ENCODE data around the gene NEU1. TPM values are rescaled to one million over a fixed set of nuclear protein-coding genes. Genes with fewer than 3 reads are reported as not detected.

The NEU1 gene
- total and polyA plus RNA-seq, 2 donors (not counting 1 experiment from before 2014, with no cell fraction given): 51.2 to 100 TPM

GRCh38 chr6:31851485-31851832 lies 11.2 kb downstream of the NEU1 start:
- Histone ChIP-seq H2AFZ (ENCODE audit: low read length) (no peak overlapping the region), H3K4me3 (replicated peaks in 1 of 4; ENCODE audit: control extremely low read depth in 1 of 4, insufficient read depth in 1 of 4, low read depth in 3 of 4, low read length in 4 of 4) (no peak overlapping the region), H3K36me3 (ENCODE audit: control insufficient read depth, insufficient read depth, low read length) (no peaks in the 10 kb centered on the region), H3K79me2 (ENCODE audit: control insufficient read depth, insufficient read depth, low read length) (no peaks in the 10 kb centered on the region), H3K27me3 (ENCODE audit: control insufficient read depth, insufficient read depth, low read length) (no peaks in the 10 kb centered on the region), H4K20me1 (ENCODE audit: control insufficient read depth, extremely low read depth, insufficient read depth, low read length) (no peaks in the 10 kb centered on the region), H3K27ac (ENCODE audit: insufficient read depth, low read length) (no peak overlapping the region), H3K9me3 (ENCODE audit: control insufficient read depth, insufficient read depth, low read depth, low read length) (no peaks in the 10 kb centered on the region), H3K4me1 (ENCODE audit: control insufficient read depth, extremely low read depth, insufficient read depth, low read length) (no peaks in the 10 kb centered on the region), H3K9ac (ENCODE audit: insufficient read depth, low read length) (no peak overlapping the region), H3K4me2 (ENCODE audit: extremely low read depth, insufficient read depth, low read length) (peak overlapping the region; percentile 25)
- TF ChIP-seq EZH2 (IDR thresholded peaks at IDR 0.05; ENCODE audit: low read length, missing control alignments) (no peak), CTCF (conservative IDR thresholded peaks at IDR 0.05 in 1 of 2, IDR thresholded peaks at IDR 0.05 in 1 of 2; ENCODE audit: low read depth in 1 of 2, low read length in 2 of 2) (no peak)
- peak in 1 of 2 donors; percentile 54 for DNase-seq (ENCODE audit: low read depth in 2 of 2)

GRCh38 chr6:31850765-31851484 lies 11.7 kb downstream of the NEU1 start:
- H3K27ac ChIP-seq (ENCODE audit: insufficient read depth, low read length): no peak overlapping the region
- H4K20me1 ChIP-seq (ENCODE audit: control insufficient read depth, extremely low read depth, insufficient read depth, low read length): no peaks in the 10 kb centered on the region
- no peaks in the 10 kb centered on the region for H3K36me3 ChIP-seq (ENCODE audit: control insufficient read depth, insufficient read depth, low read length)
- no peaks in the 10 kb centered on the region for H3K9me3 ChIP-seq (ENCODE audit: control insufficient read depth, insufficient read depth, low read depth, low read length)
- no peak for DNase-seq (ENCODE audit: low read depth in 2 of 2)
- TF ChIP-seq CTCF (conservative IDR thresholded peaks at IDR 0.05 in 1 of 2, IDR thresholded peaks at IDR 0.05 in 1 of 2; ENCODE audit: low read depth in 1 of 2, low read length in 2 of 2) (no peak), EZH2 (IDR thresholded peaks at IDR 0.05; ENCODE audit: low read length, missing control alignments) (no peak)
- H3K27me3 ChIP-seq (ENCODE audit: control insufficient read depth, insufficient read depth, low read length): no peaks in the 10 kb centered on the region
- H3K4me2 ChIP-seq (ENCODE audit: extremely low read depth, insufficient read depth, low read length): no peak overlapping the region
- no peak overlapping the region for H3K9ac ChIP-seq (ENCODE audit: insufficient read depth, low read length)
- H3K4me1 ChIP-seq (ENCODE audit: control insufficient read depth, extremely low read depth, insufficient read depth, low read length): no peaks in the 10 kb centered on the region
- no peak overlapping the region for H2AFZ ChIP-seq (ENCODE audit: low read length)
- H3K4me3 ChIP-seq (replicated peaks in 1 of 4; ENCODE audit: control extremely low read depth in 1 of 4, insufficient read depth in 1 of 4, low read depth in 3 of 4, low read length in 4 of 4): no peak overlapping the region
- no peaks in the 10 kb centered on the region for H3K79me2 ChIP-seq (ENCODE audit: control insufficient read depth, insufficient read depth, low read length)

- TF ChIP-seq EZH2 (IDR thresholded peaks at IDR 0.05; ENCODE audit: low read length, missing control alignments) (no peak), CTCF (conservative IDR thresholded peaks at IDR 0.05 in 1 of 2, IDR thresholded peaks at IDR 0.05 in 1 of 2; ENCODE audit: low read depth in 1 of 2, low read length in 2 of 2) (no peak)
Measured at GRCh38 chr6:31847276-31847978, 15.2 kb downstream of the NEU1 start.

More at GRCh38 chr6:31847276-31847978, 15.2 kb downstream of the NEU1 start:
- Histone ChIP-seq H4K20me1 (ENCODE audit: control insufficient read depth, extremely low read depth, insufficient read depth, low read length) (no peaks in the 10 kb centered on the region), H3K27ac (ENCODE audit: insufficient read depth, low read length) (no peak overlapping the region), H3K4me2 (ENCODE audit: extremely low read depth, insufficient read depth, low read length) (no peak overlapping the region), H3K36me3 (ENCODE audit: control insufficient read depth, insufficient read depth, low read length) (no peaks in the 10 kb centered on the region), H3K9me3 (ENCODE audit: control insufficient read depth, insufficient read depth, low read depth, low read length) (no peaks in the 10 kb centered on the region), H3K4me3 (replicated peaks in 1 of 4; ENCODE audit: control extremely low read depth in 1 of 4, insufficient read depth in 1 of 4, low read depth in 3 of 4, low read length in 4 of 4) (no peak overlapping the region), H3K79me2 (ENCODE audit: control insufficient read depth, insufficient read depth, low read length) (no peaks in the 10 kb centered on the region), H2AFZ (ENCODE audit: low read length) (no peak overlapping the region), H3K9ac (ENCODE audit: insufficient read depth, low read length) (no peak overlapping the region), H3K27me3 (ENCODE audit: control insufficient read depth, insufficient read depth, low read length) (no peaks in the 10 kb centered on the region), H3K4me1 (ENCODE audit: control insufficient read depth, extremely low read depth, insufficient read depth, low read length) (no peaks in the 10 kb centered on the region)
- no peak for DNase-seq (ENCODE audit: low read depth in 2 of 2)
